ENCODE measurements around the gene MVK. TPM values are rescaled to one million over a fixed set of nuclear protein-coding genes. Genes with fewer than 3 reads are reported as not detected.

Gene MVK
- total and polyA plus RNA-seq, 2 experiments from 2014 or later, result 16.7 to 40.1 TPM

DNA sequence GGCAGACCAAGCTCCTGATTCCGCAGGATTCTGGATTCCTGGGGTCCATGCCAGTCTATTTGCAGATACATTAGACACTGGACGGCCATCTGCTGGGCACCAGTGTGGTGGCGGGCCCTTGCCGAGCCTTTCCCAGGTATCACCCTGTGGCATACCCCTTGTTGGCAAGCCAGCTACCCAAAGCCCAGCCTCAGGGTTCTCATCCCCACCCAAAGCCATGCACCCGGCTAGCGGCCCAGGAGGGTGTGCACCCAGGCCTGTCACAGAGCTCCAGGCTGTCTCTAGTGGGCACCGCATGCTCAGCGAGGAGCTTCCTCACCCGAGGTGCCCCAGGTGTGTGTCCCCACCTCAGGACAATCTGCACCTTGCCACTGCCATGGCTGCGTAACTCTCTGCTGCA is 14.0 kb upstream of the MVK start:
- Histone ChIP-seq H3K9me2 (ENCODE audit: insufficient read depth) (no peaks in the 10 kb centered on the region), H3K4me2 (no peak overlapping the region), H3K36me3 (ENCODE audit: insufficient read depth) (no peaks in the 10 kb centered on the region), H2AFZ (no peak overlapping the region), H3K4me3 (no peak overlapping the region), H3K27me3 (ENCODE audit: insufficient read depth) (no peaks in the 10 kb centered on the region), H4K20me1 (replicated peaks; ENCODE audit: insufficient read depth) (no peaks in the 10 kb centered on the region), H3K79me2 (replicated peaks; ENCODE audit: insufficient read depth) (no peaks in the 10 kb centered on the region), H3K4me1 (ENCODE audit: insufficient read depth) (no peaks in the 10 kb centered on the region), H3K27ac (ENCODE audit: low read depth) (no peak overlapping the region), H3F3A (replicated peaks; ENCODE audit: low read depth) (no peaks in the 10 kb centered on the region)
- TF ChIP-seq CTCF (conservative IDR thresholded peaks at IDR 0.05; ENCODE audit: low read depth in 2 of 2), result no peak
- no peak for TF ChIP-seq NANOG (IDR thresholded peaks at IDR 0.05; ENCODE audit: borderline replicate concordance)
- no peak for TF ChIP-seq REST (IDR thresholded peaks at IDR 0.05; ENCODE audit: unreplicated experiment)
- TF ChIP-seq ZNF114 (CRISPR knock-in tag; IDR thresholded peaks at IDR 0.05), result no peak
- no peak for TF ChIP-seq EZH2phosphoT487 (IDR thresholded peaks at IDR 0.05; ENCODE audit: unreplicated experiment)
- no peak for TF ChIP-seq JUNB (IDR thresholded peaks at IDR 0.05; ENCODE audit: unreplicated experiment)
- TF ChIP-seq STAT1 (IDR thresholded peaks at IDR 0.05; ENCODE audit: unreplicated experiment), result no peak
- no peak for TF ChIP-seq EZH2 (IDR thresholded peaks at IDR 0.05; ENCODE audit: low read depth, unreplicated experiment)
- no peak for TF ChIP-seq ETS1 (IDR thresholded peaks at IDR 0.05)
- TF ChIP-seq ZNF331 (CRISPR knock-in tag; IDR thresholded peaks at IDR 0.05; ENCODE audit: low read depth), result no peak
- TF ChIP-seq CREB1 (CRISPR knock-in tag; IDR thresholded peaks at IDR 0.05; ENCODE audit: low read depth), result no peak
- TF ChIP-seq, protein P1, sequence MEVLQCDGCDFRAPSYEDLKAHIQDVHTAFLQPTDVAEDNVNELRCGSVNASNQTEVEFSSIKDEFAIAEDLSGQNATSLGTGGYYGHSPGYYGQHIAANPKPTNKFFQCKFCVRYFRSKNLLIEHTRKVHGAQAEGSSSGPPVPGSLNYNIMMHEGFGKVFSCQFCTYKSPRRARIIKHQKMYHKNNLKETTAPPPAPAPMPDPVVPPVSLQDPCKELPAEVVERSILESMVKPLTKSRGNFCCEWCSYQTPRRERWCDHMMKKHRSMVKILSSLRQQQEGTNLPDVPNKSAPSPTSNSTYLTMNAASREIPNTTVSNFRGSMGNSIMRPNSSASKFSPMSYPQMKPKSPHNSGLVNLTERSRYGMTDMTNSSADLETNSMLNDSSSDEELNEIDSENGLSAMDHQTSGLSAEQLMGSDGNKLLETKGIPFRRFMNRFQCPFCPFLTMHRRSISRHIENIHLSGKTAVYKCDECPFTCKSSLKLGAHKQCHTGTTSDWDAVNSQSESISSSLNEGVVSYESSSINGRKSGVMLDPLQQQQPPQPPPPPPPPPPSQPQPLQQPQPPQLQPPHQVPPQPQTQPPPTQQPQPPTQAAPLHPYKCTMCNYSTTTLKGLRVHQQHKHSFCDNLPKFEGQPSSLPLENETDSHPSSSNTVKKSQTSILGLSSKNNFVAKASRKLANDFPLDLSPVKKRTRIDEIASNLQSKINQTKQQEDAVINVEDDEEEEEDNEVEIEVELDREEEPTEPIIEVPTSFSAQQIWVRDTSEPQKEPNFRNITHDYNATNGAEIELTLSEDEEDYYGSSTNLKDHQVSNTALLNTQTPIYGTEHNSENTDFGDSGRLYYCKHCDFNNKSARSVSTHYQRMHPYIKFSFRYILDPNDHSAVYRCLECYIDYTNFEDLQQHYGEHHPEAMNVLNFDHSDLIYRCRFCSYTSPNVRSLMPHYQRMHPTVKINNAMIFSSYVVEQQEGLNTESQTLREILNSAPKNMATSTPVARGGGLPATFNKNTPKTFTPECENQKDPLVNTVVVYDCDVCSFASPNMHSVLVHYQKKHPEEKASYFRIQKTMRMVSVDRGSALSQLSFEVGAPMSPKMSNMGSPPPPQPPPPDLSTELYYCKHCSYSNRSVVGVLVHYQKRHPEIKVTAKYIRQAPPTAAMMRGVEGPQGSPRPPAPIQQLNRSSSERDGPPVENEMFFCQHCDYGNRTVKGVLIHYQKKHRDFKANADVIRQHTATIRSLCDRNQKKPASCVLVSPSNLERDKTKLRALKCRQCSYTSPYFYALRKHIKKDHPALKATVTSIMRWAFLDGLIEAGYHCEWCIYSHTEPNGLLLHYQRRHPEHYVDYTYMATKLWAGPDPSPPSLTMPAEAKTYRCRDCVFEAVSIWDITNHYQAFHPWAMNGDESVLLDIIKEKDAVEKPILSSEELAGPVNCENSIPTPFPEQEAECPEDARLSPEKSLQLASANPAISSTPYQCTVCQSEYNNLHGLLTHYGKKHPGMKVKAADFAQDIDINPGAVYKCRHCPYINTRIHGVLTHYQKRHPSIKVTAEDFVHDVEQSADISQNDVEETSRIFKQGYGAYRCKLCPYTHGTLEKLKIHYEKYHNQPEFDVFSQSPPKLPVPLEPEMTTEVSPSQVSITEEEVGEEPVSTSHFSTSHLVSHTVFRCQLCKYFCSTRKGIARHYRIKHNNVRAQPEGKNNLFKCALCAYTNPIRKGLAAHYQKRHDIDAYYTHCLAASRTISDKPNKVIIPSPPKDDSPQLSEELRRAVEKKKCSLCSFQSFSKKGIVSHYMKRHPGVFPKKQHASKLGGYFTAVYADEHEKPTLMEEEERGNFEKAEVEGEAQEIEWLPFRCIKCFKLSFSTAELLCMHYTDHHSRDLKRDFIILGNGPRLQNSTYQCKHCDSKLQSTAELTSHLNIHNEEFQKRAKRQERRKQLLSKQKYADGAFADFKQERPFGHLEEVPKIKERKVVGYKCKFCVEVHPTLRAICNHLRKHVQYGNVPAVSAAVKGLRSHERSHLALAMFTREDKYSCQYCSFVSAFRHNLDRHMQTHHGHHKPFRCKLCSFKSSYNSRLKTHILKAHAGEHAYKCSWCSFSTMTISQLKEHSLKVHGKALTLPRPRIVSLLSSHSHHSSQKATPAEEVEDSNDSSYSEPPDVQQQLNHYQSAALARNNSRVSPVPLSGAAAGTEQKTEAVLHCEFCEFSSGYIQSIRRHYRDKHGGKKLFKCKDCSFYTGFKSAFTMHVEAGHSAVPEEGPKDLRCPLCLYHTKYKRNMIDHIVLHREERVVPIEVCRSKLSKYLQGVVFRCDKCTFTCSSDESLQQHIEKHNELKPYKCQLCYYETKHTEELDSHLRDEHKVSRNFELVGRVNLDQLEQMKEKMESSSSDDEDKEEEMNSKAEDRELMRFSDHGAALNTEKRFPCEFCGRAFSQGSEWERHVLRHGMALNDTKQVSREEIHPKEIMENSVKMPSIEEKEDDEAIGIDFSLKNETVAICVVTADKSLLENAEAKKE (CRISPR knock-in tag; IDR thresholded peaks at IDR 0.05), result no peak
- TF ChIP-seq POLR2AphosphoS5 (IDR thresholded peaks at IDR 0.05; ENCODE audit: low read depth), result no peak
- no peak overlapping the region for H3K4me3 Mint-ChIP-seq
- ATAC-seq (no peak), DNase-seq (ENCODE audit: low spot score) (no peak)
- H3K36me3 Mint-ChIP-seq (ENCODE audit: low read depth), result peaks cover 13% of the 10 kb centered on the region
- no peak overlapping the region for H3K27ac Mint-ChIP-seq
- no peaks in the 10 kb centered on the region for H3K9me3 Mint-ChIP-seq
- H3K27me3 Mint-ChIP-seq (ENCODE audit: insufficient read depth, low read depth, poor library complexity), result peaks cover 6% of the 10 kb centered on the region
- peaks cover 8% of the 10 kb centered on the region; the same call in 2 of the 3 replicates for H3K4me1 Mint-ChIP-seq
